OCI-LY7 (cell line): ENCODE measurements around the gene SAMM50. TPM values are rescaled to one million over a fixed set of nuclear protein-coding genes. Genes with fewer than 3 reads are reported as not detected.

Source experiments
- BruUV-seq: library from RNA; stranded (reverse); fragments of 400-500 nt; replicated peaks from 2 replicates; lab custom pipeline; 2021; lab: Mats Ljungman, UMichigan
- CTCF ChIA-PET: fragments of 300-600 bp; sonication (Branson Sonifier 250); formaldehyde crosslinking; loops from one replicate; lab custom pipeline; 2022; ENCODE audit warnings: antibody characterized with exemption; ENCODE audit not compliant: unreplicated experiment; lab: Charles Lee
- POLR2A ChIA-PET: fragments of 300-600 bp; sonication (Branson Sonifier 250); formaldehyde crosslinking; loops from one replicate; lab custom pipeline; 2022; ENCODE audit warnings: antibody characterized with exemption; lab: Charles Lee
- DNase-seq: peaks from one replicate; pipeline ENCODE4 v3.0.0-alpha.2; 2015; ENCODE audit warnings: low spot score
- H2AFZ ChIP-seq: fragments of 200-600 bp; sonication (generic), shearing (Covaris generic); 2 replicates; pipeline ENCODE4 v1.6.1; 2014; ENCODE audit warnings: mild to moderate bottlenecking, antibody characterized with exemption, low read length, moderate library complexity
- H3K27ac ChIP-seq: fragments of 200-600 bp; sonication (generic); 2 replicates; pipeline ENCODE4 v1.5.1; 2014; ENCODE audit warnings: mixed run types, low read depth, mild to moderate bottlenecking, moderate library complexity, low read length, inconsistent platforms; ENCODE audit not compliant: poor library complexity, severe bottlenecking
- H3K36me3 ChIP-seq: fragments of 200-600 bp; sonication (generic); 2 replicates; pipeline ENCODE4 v1.6.1; 2014; ENCODE audit warnings: mild to moderate bottlenecking, antibody characterized with exemption, low read length, moderate library complexity, mixed read lengths; ENCODE audit not compliant: insufficient read depth
- H3K4me1 ChIP-seq: fragments of 200-600 bp; sonication (generic); 2 replicates; pipeline ENCODE4 v1.5.1; 2014; ENCODE audit warnings: mild to moderate bottlenecking, low read length; ENCODE audit not compliant: insufficient read depth, poor library complexity, severe bottlenecking
- H3K4me2 ChIP-seq: fragments of 200-600 bp; sonication (generic); 2 replicates; pipeline ENCODE4 v1.6.1; 2014; ENCODE audit warnings: mild to moderate bottlenecking, low read length
- H3K4me3 ChIP-seq: fragments of 200-600 bp; sonication (generic); 2 replicates; pipeline ENCODE4 v1.5.1; 2014; ENCODE audit warnings: mild to moderate bottlenecking, low read depth, low read length; ENCODE audit not compliant: poor library complexity, severe bottlenecking
- H3K79me2 ChIP-seq: fragments of 200-600 bp; sonication (generic); 2 replicates; pipeline ENCODE4 v1.6.1; 2016; ENCODE audit warnings: low read depth, mild to moderate bottlenecking, low read length, moderate library complexity, mixed read lengths; ENCODE audit not compliant: insufficient read depth
- H3K9me2 ChIP-seq: fragments of 200-600 bp; sonication (generic); 2 replicates; pipeline ENCODE4 v1.6.1; 2016; ENCODE audit warnings: mild to moderate bottlenecking, low read length, mixed read lengths; ENCODE audit not compliant: insufficient read depth
- H3K9me3 ChIP-seq: fragments of 200-600 bp; sonication (generic); 2 replicates; pipeline ENCODE4 v1.6.1; 2014; ENCODE audit warnings: mild to moderate bottlenecking, mixed run types, low read length, mixed read lengths
- H4K20me1 ChIP-seq: fragments of 200-600 bp; sonication (generic); 2 replicates; pipeline ENCODE4 v1.6.1; 2014; ENCODE audit warnings: mild to moderate bottlenecking, antibody characterized with exemption, low read length, moderate library complexity, mixed read lengths; ENCODE audit not compliant: insufficient read depth
- EZH2phosphoT487 ChIP-seq: fragments of 200-600 bp; sonication (generic); IDR thresholded peaks from 2 replicates; pipeline ENCODE4 v1.6.1; 2018; ENCODE audit warnings: low read depth, borderline replicate concordance, mild to moderate bottlenecking, mixed run types, antibody characterized with exemption, low read length, moderate library complexity, mixed read lengths
- intact Hi-C: fragments of 100-400 bp; cut with micrococcal nuclease; formaldehyde crosslinking; loops from one replicate; pipeline ENCODE4 v1.10.0; 2022; ENCODE audit not compliant: unreplicated experiment
- total RNA-seq, 2 experiments: library from RNA; depleted of rRNA in 1 of 2; stranded (reverse); fragments of >200 nt in 1 of 2; shearing (Covaris generic) in 1 of 2; gene quantifications; 2 replicates each; pipeline ENCODE4 v1.2.3, GENCODE V29; 2014 to 2022
- TF ChIP-seq, protein P1 (sequence below): fragments of 200-600 bp; sonication (generic); conservative IDR thresholded peaks from 2 replicates; pipeline ENCODE4 v1.5.1; 2014; ENCODE audit warnings: mild to moderate bottlenecking, antibody characterized with exemption, low read length, moderate library complexity, mixed read lengths

SAMM50 gene
- total RNA-seq, 2 experiments from 2014 or later = 34.6 to 72.9 TPM

DNA sequence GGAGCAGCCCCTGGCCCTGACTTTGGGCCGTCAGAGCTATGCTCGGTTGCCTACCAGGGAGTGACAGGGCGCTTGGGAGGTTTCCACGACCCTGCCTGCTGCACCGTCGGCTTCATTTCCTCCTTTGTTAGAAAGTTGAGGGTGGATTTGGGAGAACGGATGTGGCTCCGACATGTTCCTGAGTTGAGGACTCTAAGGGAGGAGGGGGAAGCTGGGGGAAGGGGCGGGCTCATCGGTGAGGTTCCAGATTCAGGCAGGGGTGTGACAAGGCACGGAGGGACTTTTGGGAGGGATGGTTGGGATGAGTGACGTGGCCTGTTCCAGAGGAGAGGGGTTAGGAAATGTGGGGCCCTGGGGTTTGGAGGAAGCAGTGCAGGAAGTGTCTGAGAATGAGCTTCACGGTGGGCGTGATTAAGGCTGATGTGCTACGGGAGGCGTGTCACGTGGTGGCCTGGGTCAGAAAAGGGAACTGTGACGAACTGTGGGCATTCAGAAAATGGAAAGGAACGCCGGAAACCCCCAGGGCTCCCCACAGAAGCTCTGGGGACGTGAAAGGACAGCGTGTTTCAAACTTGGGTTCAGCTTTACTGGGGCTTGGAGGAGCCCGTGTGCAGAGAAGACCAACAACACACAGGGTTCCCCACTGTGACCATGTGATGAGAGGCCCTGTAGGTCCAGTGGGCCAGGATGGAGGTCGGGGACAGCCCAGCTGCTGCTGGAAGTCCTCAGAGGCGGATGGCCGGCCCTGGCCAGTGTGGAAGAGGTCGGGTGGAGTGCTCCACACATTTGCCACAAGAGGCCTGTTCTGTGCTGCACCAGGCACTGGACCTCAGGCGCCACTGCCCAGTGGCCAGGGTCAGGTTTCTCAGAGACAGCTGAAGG is 71.6 kb downstream of the SAMM50 start:
- intact Hi-C loops = no loop called here
- TF ChIP-seq, protein P1, sequence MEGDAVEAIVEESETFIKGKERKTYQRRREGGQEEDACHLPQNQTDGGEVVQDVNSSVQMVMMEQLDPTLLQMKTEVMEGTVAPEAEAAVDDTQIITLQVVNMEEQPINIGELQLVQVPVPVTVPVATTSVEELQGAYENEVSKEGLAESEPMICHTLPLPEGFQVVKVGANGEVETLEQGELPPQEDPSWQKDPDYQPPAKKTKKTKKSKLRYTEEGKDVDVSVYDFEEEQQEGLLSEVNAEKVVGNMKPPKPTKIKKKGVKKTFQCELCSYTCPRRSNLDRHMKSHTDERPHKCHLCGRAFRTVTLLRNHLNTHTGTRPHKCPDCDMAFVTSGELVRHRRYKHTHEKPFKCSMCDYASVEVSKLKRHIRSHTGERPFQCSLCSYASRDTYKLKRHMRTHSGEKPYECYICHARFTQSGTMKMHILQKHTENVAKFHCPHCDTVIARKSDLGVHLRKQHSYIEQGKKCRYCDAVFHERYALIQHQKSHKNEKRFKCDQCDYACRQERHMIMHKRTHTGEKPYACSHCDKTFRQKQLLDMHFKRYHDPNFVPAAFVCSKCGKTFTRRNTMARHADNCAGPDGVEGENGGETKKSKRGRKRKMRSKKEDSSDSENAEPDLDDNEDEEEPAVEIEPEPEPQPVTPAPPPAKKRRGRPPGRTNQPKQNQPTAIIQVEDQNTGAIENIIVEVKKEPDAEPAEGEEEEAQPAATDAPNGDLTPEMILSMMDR = no peak
- TF ChIP-seq EZH2phosphoT487 = no peak
- CTCF ChIA-PET = no interaction called here
- Histone ChIP-seq H3K9me3 (no peaks in the 10 kb centered on the region), H3K36me3 (no peaks in the 10 kb centered on the region), H3K4me2 (peak overlapping the region; percentile 76), H3K79me2 (no peaks in the 10 kb centered on the region), H2AFZ (peak overlapping the region; percentile 84), H3K4me1 (peaks cover 25% of the 10 kb centered on the region), H4K20me1 (no peaks in the 10 kb centered on the region), H3K4me3 (peak overlapping the region; percentile 51), H3K9me2 (no peaks in the 10 kb centered on the region), H3K27ac (no peak overlapping the region)
- no TSS peak for BruUV-seq
- POLR2A ChIA-PET = no interaction called here
- peak; percentile 79 for DNase-seq

- DNase-seq = no peak
- no peak for TF ChIP-seq EZH2phosphoT487
- TF ChIP-seq, protein P1 = no peak
- H3K36me3 ChIP-seq = no peaks in the 10 kb centered on the region
- H3K4me3 ChIP-seq = no peak overlapping the region
- no peaks in the 10 kb centered on the region for H3K9me2 ChIP-seq
- H4K20me1 ChIP-seq = no peaks in the 10 kb centered on the region
- intact Hi-C loops = no loop called here
- ChIA-PET POLR2A (interaction anchor here (0.7 kb wide), 1 partner anchor 278 kb away, joined by 3 read pairs; no protein-coding TSS in a partner anchor), CTCF (no interaction called here)
- no peaks in the 10 kb centered on the region for H3K9me3 ChIP-seq
- no peaks in the 10 kb centered on the region for H3K79me2 ChIP-seq
- H3K27ac ChIP-seq = no peak overlapping the region
- peaks cover 25% of the 10 kb centered on the region for H3K4me1 ChIP-seq
- BruUV-seq = no TSS peak
- no peak overlapping the region for H3K4me2 ChIP-seq
- no peak overlapping the region for H2AFZ ChIP-seq
These were observed 72.8 kb downstream of the SAMM50 start for GRCh38 chr22:44028091-44028490.

GRCh38 chr22:44029069-44029468 is 73.8 kb downstream of the SAMM50 start:
- ChIA-PET CTCF (no interaction called here), POLR2A (no interaction called here)
- Histone ChIP-seq H3K36me3 (no peaks in the 10 kb centered on the region), H3K9me3 (no peaks in the 10 kb centered on the region), H3K27ac (no peak overlapping the region), H3K4me1 (peaks cover 25% of the 10 kb centered on the region), H3K4me2 (no peak overlapping the region), H3K4me3 (no peak overlapping the region), H3K9me2 (no peaks in the 10 kb centered on the region), H3K79me2 (no peaks in the 10 kb centered on the region), H2AFZ (no peak overlapping the region), H4K20me1 (no peaks in the 10 kb centered on the region)
- no TSS peak for BruUV-seq
- no peak for DNase-seq
- TF ChIP-seq, protein P1 = no peak
- no peak for TF ChIP-seq EZH2phosphoT487
- intact Hi-C loops = no loop called here
